ENCODE measurements around the gene ZFP64.
"Not testable (repeated sequence)": the region's sequence is repeated elsewhere in the genome, so short reads cannot be mapped to it uniquely, and the experiment has no call there.

Gene ZFP64

DNA sequence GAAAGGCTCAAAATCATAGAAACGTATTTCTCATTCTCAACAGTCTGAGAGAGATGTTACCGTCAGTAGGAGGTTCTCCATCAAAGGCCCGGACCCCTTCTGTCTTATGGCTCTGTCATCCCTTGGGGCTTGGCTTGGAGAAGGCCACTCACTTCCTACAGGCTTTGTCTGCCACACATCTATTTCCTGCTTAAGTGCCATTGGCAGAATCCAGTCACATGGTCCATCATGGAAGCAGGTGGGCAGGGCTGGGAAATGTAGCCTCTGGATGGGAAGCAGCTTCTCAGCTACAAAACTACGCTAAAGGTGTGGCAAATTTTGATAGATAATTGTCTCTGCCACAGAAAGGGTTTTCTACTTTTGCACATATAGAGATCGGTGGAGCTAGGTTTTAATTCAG is 12.6 kb upstream of the ZFP64 start:
- DNase-seq (ENCODE audit: low read depth) = no peak

DNA sequence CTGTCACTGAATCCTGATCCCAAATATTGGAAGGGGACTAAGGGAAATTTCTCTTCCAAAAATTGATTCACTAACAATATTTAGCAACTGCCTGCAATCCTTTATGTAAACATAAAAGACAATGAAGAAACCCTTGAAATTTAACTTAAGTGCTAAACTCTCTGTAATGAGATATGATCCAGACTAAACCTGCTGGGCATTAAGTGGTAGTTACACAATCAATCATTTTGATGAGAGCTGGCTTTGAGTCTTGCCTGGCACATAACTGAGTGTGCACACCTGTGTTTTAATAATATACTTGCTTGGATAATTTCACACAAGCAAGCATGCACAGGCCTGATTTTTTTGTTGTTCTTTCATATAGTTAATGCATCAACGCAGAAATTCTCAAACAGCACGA is 9.8 kb upstream of the ZFP64 start:
- DNase-seq (ENCODE audit: low read depth) = no peak

DNA sequence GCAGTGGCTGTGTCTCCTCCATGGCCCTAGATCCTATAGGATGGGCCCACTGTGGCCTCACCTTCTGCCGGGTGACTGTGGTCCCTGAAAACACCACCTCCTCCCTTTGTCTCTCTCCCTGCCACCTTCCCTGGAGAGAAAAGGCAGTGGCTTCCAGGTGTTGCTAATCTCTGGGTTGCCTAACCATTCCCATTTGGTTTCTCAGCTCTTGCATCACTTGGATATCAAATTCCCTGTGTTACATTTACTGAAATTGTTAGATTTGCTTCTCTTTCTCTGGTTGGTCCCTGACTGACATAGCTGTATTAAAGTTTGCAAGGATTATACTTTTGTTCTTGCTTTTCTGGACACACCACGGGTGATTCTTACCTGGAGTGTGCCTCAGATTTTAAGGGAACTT is 9.3 kb upstream of the ZFP64 start:
- DNase-seq (ENCODE audit: low read depth) = no peak

DNA sequence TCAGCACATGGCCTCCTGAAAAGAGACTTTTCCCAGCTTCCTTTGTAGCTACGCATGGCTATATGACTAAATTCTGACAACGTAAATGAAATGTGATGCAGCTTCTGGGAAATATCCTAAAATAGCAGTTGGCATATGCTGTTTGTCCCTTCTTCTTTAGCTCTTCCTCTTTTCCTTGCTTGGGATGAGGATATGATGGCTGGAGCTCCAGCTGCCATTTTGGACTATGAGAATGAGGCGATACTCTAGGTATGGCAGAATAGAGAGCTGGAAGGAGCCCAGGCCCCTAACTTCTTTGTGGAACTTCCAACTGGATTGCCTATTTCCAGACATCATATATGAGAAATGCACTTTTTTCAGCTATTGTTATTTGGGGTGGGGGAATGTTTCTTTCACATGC is 5.3 kb upstream of the ZFP64 start:
- no peak for DNase-seq (ENCODE audit: low read depth)

DNA sequence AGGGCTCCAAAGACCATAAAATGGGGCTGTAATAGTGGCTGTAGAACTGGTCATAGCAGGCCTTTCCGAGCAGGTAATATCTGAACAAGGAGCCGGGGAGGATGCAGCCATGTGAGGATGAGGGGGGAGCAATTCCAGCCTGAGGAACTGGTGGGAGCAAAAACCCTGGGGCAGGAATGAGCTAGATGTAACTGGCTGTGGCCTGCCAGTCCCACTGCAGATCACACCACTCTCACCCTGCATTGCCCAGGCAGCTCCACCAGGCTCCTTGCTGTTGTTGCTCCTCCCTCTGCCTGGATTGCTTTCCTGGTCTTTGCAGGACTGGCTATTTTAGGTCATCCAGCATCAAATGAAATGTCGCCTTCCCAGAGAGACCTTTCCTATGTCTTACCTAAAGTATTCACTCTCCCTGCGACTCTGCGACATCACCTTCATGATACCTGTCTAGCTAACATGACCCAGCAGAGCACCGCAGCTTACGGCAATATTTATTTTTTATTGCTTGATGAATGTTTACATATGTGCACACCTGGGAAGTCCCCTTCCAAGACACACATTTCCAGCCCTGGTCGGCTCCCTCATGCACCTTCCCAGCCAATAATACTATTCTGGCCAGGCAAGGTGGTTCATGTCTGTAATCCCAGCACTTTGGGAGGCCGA is 2.4 kb upstream of the ZFP64 start:
- no peak for DNase-seq (ENCODE audit: low read depth)

DNA sequence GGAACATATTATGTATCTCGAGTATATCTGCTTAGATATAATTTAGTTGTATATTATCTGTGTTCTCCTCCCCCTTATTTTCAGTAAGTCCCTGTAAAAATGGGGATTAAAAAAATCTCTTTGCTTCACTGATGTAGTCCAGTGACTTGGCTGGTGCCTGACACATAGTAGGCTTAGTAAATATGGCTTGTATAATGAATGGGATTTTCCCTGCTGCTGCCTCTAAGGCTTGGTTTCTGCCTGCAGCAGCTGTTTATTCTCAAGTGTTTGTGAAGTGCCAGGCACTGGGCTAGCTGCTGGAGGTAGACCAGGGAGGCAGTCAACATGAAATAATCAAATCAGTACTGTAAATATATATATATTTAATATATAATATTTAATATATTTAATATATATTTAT is 1.6 kb upstream of the ZFP64 start:
- DNase-seq (ENCODE audit: low read depth) = no peak

DNA sequence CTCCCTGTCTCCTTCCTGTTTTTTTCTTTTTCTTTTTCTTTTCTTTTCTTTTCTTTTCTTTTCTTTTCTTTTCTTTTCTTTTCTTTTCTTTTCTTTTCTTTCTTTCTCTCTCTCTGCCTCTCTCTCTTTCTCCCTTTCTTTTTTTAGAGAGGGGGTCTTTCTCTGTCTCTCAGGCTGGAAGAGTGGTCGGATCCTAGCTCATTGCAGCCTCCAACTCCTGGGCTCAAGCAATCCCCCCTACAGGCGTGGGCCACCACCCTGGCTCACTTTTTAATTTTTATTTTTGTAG is 1.1 kb upstream of the ZFP64 start:
- not testable (repeated sequence) for DNase-seq (ENCODE audit: low read depth)

DNA sequence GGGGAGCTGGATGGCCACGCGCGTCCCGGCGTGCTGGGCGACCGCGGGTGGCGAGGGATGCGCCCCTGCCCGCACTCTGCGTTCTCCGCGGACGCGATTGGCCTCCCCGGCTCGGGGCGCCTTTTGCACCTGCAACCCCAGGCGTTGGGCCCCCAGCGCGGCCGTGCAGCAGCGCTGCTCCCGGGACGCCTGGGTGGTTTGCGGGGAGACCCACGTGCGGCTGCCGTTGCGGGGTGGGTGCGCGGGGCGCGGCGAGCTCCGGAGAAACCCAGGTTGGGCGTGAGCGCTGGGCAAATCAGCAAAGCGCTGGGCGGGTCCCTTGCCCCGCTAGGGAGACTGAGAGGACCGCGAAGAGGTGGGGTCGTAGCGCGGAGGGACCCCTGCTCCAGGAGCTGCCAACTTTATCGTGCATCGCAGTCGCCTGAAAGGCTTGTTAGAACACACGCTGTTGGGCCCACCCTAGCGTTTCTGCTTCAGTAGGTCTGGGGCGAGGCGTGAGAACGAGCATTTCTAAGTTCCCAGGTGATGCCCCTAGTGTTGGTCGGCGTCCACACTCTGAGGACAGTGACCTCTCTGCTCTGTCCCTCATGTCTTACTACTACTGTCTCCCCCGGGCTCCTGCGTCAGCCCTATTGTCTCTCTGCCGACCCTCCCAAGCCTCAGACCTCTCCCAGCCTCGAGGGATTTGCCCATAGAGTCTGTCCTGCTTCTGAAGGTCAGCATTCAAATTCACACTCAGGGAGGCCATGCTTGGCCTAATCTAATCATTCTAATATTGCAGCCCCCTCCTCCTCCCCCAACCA is 538 bp upstream of the ZFP64 start:
- no peak for DNase-seq (ENCODE audit: low read depth)

DNA sequence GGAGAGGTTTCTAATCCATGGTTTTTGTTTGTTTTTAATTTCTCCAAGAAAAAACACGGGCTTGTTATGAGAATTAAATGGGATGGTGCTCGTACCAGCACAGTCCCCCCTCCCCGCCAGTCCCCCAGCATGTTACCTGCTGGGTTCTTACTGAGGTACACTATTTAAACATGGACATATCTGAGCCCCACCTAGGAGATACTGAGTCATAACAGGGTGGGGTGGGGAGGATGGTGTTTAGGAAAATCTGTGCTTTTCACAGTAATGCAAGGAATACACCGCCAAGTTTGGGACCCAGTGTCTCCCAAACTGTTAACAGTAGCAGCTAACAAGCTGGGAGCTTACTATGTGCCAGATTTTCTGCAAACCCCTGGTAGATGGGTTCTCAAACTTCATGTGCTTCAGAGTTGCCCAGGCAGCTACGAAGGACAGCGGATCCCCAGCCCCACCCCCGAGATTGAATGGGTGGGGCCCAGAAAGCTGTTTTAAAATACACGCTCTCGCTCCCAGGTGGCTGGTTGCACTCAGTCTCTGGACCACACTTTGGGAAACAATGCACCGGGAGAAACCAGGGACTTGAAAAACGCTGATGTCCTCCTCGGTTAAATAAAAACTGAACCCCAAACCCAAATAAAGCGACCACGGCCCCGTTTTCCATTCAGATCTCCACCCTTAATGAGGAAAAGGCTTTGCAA is 995 bp downstream of the ZFP64 start:
- DNase-seq (ENCODE audit: low read depth) = no peak

DNA sequence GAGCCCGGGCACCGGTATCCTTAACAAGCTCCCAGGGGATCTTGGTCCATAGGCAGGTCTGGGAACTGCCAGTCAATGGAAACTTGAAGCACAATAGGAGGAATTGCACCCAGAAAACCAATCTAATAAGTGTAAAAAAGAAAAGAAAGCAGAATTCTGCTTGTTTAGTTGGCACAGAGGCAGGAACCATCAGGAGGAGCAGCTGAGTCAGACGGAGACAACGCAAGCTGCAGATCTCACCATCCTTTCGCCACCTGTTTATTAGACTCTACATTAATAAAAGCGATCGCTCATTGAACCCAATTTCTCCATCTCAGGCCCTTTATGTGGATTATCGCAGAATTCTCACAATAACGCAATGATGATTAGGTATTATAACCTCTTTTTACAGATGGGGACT is 9.8 kb downstream of the ZFP64 start:
- DNase-seq (ENCODE audit: low read depth) = no peak

DNA sequence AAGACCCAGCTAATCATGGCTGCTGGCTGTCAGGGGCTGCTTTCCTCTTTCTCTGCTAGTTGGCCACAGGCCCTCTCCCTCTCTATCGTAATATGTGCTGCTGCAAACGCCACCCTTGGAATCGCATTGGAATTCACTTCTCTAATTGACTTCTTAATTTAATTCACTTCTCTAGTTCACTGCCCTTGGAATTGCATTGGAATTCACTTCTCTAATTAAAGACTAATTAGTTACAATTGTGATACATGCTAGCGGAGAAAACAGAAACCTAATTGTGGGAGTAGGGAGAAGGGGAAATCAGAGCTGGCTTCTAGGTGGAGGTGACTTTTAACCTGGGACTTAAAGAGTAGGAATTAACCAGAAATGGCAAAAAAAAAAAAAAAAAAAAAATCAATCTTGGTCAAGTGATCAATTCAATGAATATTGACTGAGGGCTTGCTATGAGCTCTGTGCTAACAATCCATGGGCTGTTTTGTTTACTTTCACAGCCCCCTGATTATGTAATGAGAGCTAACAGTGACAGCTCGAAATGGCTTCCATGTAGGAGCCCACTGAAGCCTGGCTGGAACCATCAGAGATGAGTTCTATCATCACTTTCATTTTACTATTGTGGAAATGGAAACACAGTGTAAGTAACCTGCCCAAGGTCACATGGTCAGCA is 11.3 kb downstream of the ZFP64 start:
- no peak for DNase-seq (ENCODE audit: low read depth)

DNA sequence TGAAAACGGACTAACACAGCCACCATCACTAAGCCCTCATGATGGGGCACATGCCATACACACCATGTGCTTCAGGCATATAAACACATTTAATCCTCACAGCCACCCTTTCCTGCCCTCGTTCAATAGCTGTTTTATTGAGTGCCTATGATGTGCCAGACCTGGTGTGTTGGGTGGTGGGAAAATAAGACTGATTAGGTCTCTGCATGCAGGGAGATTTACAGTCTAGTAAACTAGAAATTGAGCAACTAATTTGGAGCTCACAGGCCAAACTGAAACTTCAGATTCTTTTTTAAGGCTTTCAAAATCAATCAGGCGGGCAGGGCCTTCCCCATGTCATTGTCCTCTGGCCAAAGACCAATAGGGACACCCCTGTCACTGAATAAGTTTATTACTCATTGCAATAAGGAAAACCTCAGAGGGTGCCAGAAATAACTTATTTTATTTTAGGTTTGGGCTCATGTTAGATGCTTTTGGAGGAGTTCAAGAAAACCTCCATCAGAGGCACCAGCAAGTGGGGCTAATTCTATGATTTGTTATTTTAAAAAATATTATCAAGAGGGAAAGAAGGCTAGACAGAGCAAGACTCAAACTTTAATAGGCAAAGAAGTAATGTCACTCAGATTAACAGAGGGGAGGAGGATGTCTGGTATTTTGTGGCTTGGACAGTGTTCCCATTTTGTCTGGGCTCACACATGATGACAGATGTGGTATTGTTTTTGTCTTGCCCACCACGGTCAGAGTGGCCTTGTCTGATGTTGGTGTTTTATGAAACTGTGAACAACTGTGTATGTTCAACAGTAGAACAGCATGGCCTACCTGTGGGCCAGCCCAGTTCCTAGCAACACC is 12.0 kb downstream of the ZFP64 start:
- DNase-seq (ENCODE audit: low read depth) = no peak

DNA sequence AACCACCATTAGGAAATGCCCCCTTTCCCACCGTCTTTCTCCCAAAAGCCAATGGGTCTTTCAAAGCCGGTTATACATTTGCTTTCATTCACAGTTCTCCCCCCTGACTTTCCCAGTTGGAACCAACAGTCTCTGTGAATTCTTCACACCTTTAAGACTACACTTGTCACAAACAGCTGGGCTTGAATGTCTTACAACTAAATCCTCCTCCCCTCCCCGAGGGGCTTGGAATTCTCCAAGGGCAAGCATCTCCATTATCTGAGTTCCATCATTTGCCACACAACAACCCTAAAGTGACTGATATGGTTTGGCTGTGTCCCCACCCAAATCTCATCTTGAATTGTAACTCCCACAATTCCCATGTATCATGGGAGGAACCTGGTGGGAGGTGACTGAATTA is 12.9 kb downstream of the ZFP64 start:
- DNase-seq (ENCODE audit: low read depth) = no peak

DNA sequence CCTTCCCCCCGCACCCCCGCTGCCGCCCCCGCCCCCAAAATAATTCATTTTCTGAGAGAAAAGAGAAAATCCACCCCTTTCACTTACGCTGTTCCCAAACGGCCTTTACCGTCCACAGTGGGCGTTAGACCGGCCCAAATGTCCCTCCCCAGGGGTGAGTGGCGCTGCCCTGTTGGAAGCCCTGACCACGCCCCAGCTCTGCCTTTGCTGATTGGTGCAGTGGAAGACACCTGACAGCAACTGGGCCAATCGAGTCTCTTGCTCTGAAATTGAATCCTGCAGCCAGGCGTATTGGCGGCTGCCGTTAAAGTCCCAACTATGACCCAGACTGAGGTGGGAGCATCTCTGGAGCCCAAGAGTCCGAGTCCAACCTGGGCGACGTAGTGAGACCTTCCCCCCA is 15.7 kb downstream of the ZFP64 start:
- DNase-seq (ENCODE audit: low read depth) = no peak

DNA sequence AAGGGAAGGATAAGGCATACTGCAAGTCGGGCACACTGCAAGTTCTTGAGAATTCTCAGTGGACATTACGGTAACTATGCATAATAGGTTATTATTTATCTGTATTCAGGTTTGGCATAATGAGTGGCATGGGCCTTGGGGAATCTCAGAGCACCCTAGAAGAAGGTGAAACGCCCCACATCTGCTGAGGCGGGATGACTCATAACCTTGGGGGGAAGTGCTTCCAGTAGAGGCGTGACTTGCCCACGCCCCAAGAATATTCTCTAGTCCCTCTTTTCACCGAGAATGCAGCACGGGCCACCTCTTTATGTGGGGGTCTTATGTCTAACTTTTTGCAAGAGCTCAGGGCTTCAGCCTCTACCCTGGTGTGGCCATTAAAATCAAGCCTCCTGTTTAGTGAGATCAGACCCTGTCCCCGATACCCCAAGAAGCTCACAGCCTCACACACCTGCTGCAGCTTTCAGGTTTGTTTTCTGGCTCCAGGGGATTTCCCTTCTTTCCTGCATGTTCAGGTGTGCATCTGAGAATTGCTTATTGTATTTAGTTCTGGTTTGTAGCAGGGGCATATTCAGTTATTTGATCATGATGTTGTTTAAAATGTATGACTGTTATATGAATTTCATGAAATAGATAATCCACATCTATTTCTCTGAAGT is 19.1 kb downstream of the ZFP64 start:
- no peak for DNase-seq (ENCODE audit: low read depth)

DNA sequence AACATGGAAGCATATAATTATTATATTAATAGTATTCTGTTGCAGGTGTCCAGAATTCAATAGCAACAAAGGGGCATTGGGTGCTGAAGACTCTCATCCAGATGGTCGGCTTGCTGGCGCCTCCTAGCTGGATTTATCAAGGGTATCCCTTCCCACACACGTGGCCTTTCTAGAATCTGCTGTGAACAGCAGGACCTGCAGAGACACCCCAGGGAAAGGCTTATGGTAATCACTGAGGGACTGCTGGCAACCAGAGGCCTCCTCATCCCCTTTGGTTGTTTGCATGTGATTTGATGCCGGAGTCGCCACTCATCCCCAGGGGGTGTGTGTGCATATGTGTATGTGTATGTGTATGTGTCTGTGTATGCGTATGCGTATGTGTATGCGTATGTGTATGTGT is 20.6 kb downstream of the ZFP64 start:
- DNase-seq (ENCODE audit: low read depth) = no peak

DNA sequence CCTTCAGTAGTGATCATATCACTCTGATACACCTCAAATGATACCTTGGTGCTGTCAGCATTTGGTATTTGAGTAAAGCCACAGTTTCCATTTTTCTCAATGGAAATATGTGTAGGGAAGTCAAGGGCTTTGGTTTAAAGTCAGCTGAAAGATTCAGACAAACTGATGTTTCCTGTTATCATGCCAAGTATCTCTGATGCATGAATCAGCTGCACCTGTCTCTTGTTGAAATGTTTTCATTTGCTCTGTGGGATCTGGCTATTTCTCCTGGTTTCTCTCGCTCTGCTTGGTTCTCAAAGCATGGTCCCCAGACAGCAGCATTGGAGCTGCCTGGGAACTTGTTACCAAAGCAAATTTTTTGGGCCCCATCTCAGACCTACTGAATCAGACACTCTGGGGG is 23.5 kb downstream of the ZFP64 start:
- DNase-seq (ENCODE audit: low read depth) = no peak

DNA sequence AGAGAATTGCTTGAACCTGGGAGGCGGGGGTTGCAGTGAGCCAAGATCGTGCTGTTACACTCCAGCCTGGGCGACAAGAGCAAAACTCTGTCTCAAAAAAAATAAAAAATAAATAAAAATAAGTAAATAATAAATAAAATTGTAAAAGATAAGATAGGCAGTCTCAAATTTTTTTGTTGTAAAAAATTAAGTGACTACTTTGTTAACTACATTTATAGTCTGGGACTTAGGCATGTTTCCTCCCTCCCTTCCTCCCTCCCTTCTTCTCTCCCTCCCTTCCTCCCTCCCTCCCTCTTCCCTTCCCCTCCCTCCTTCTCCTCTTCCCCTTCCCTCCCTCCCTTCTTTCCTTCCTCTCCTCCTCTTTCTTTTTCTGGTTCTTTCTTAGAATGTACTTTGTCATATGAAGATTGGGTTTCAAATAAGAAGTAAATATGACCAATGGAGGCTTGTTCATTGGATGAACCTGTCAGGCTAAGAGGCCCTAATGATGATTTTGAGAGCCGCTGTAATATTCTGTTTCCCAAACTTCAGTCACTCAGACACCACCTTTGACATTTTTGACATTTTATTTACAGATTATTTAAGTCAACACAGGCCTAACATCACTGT is 24.2 kb downstream of the ZFP64 start:
- no peak for DNase-seq (ENCODE audit: low read depth)

DNA sequence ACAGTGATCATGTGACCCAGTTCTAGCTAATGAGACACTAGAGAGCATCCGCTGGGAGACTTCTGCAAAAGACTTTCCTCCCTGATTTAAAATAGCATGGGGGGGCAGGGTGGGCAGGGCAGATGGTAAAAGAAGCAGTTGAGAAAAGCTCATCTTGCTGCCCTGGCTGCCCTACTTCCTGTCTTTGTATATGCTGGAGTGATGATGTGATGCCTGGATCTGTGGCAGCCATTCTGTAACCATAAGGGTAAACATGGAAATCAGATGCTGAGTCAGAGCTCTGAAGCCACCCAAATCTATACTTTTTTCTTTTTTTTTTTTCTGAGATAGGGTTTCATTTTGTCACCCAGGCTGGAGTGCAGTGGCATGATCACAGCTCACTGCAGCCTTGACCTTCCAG is 25.4 kb downstream of the ZFP64 start:
- DNase-seq (ENCODE audit: low read depth) = no peak

DNA sequence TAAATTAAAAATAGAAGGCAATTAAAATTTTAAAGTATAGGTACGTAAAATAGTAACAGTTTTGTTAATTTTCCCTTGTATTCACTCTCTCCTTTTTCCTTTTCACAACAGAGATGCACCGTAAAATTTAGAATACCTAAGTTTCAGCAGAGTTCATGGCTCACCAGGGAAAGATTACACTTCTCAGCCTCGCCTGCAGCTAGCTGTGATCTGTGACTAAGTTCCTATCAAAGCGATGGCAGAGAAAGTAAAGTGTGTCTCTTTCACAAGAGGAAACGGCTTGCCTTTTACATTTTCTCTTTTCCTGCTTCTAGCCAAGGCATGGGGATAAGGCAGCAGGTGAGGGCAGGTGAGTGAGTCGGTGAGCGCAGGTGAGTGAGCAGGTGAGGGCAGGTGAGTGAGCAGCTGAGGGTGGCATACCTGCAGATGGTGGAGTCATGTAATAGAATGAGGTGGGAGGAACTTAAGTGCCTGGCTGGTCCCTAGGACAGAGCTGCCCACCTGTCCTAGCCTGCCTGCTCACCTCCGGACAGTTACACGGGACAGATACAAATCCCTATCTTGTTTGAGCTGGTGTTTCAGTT is 30.9 kb downstream of the ZFP64 start:
- DNase-seq (ENCODE audit: low read depth) = no peak

Measured in non-pigmented ciliary epithelial cell (primary cell).